ENCODE data around the gene INSRR. TPM values are rescaled to one million over a fixed set of nuclear protein-coding genes. Genes with fewer than 3 reads are reported as not detected.

INSRR gene
- total RNA-seq, 4 donors from 2014 or later, result not detected

GRCh38 chr1:156842618-156843300 is 16.2 kb downstream of the INSRR start:
- Histone ChIP-seq H3K9me3 (no peaks in the 10 kb centered on the region), H3K27ac (replicated peaks in 1 of 4) (no peak overlapping the region), H3K36me3 (no peaks in the 10 kb centered on the region), H3K4me3 (no peak overlapping the region), H3K27me3 (peaks cover 0 to 99% (median 18%) of the 10 kb centered on the region in 4 donors), H3K4me1 (peaks cover 10 to 14% (median 12%) of the 10 kb centered on the region in 4 donors)
- no peak for DNase-seq (ENCODE audit: extremely low spot score)
- intact Hi-C loops (cut with DNase I), result no loop called here
- TF ChIP-seq POLR2A (IDR thresholded peaks at IDR 0.05; ENCODE audit: low read depth), result no peak
- TF ChIP-seq CTCF (IDR thresholded peaks at IDR 0.05), result no peak
- TF ChIP-seq EP300 (IDR thresholded peaks at IDR 0.05), result no peak
- TF ChIP-seq POLR2AphosphoS5 (IDR thresholded peaks at IDR 0.05), result no peak
- 82% methylated on average over 9 of the region's 9 CpGs for WGBS

GRCh38 chr1:156841295-156841855 is 17.5 kb downstream of the INSRR start:
- TF ChIP-seq CTCF (IDR thresholded peaks at IDR 0.05) (no peak), POLR2AphosphoS5 (IDR thresholded peaks at IDR 0.05) (no peak), EP300 (IDR thresholded peaks at IDR 0.05) (no peak), POLR2A (IDR thresholded peaks at IDR 0.05; ENCODE audit: low read depth) (no peak)
- Histone ChIP-seq H3K9me3 (no peaks in the 10 kb centered on the region), H3K27me3 (peaks cover 0 to 99% (median 18%) of the 10 kb centered on the region in 4 donors), H3K4me1 (peaks cover 10 to 14% (median 12%) of the 10 kb centered on the region in 4 donors), H3K36me3 (no peaks in the 10 kb centered on the region), H3K4me3 (no peak overlapping the region), H3K27ac (replicated peaks in 1 of 4) (no peak overlapping the region)
- 84% methylated on average over 14 of the region's 16 CpGs for WGBS
- intact Hi-C loops (cut with DNase I), result no loop called here
- no peak for DNase-seq (ENCODE audit: extremely low spot score)

GRCh38 chr1:156840898-156841279 is 18.0 kb downstream of the INSRR start:
- 76% methylated on average over 14 of the region's 14 CpGs for WGBS
- H3K27ac ChIP-seq (replicated peaks in 1 of 4), result no peak overlapping the region
- no peak overlapping the region for H3K4me3 ChIP-seq
- peaks cover 10 to 14% (median 12%) of the 10 kb centered on the region in 4 donors for H3K4me1 ChIP-seq
- intact Hi-C loops (cut with DNase I), result no loop called here
- H3K9me3 ChIP-seq, result no peaks in the 10 kb centered on the region
- peaks cover 0 to 97% (median 16%) of the 10 kb centered on the region in 4 donors for H3K27me3 ChIP-seq
- H3K36me3 ChIP-seq, result no peaks in the 10 kb centered on the region
- no peak for TF ChIP-seq POLR2A (IDR thresholded peaks at IDR 0.05; ENCODE audit: low read depth)
- no peak for TF ChIP-seq CTCF (IDR thresholded peaks at IDR 0.05)
- TF ChIP-seq POLR2AphosphoS5 (IDR thresholded peaks at IDR 0.05), result no peak
- TF ChIP-seq EP300 (IDR thresholded peaks at IDR 0.05), result no peak
- DNase-seq (ENCODE audit: extremely low spot score), result no peak

GRCh38 chr1:156840186-156840897 is 18.6 kb downstream of the INSRR start:
- no peak for DNase-seq (ENCODE audit: extremely low spot score)
- Histone ChIP-seq H3K27me3 (peaks cover 0 to 91% (median 13%) of the 10 kb centered on the region in 4 donors), H3K4me1 (peaks cover 8 to 10% (median 8%) of the 10 kb centered on the region in 4 donors), H3K4me3 (no peak overlapping the region), H3K27ac (replicated peaks in 1 of 4) (no peak overlapping the region), H3K9me3 (no peaks in the 10 kb centered on the region), H3K36me3 (no peaks in the 10 kb centered on the region)
- no peak for TF ChIP-seq EP300 (IDR thresholded peaks at IDR 0.05)
- no peak for TF ChIP-seq CTCF (IDR thresholded peaks at IDR 0.05)
- TF ChIP-seq POLR2AphosphoS5 (IDR thresholded peaks at IDR 0.05), result no peak
- intact Hi-C loops (cut with DNase I), result no loop called here
- 79% methylated on average over 5 of the region's 8 CpGs for WGBS

All from esophagus muscularis mucosa (tissue), 4 donors.